Tibial artery (tissue), 4 donors: ENCODE measurements around the gene RPL10A.

ENCODE experiments used
- DNase-seq, 2 donors: peaks; one replicate each; pipeline ENCODE4 v3.0.0-alpha.2; 2019
- H3K27ac ChIP-seq, 2 donors: fragments of 200-600 bp; sonication (generic) in 1 of 2; 1 replicate in 1 of 2; 2 replicates in 1 of 2; pipeline ENCODE4 v1.5.1; 2018 to 2019; ENCODE audit warnings: mild to moderate bottlenecking in 1 of 2
- H3K27me3 ChIP-seq, 2 donors: fragments of 200-600 bp; sonication (generic) in 1 of 2; one replicate each; pipeline versions ENCODE4 v1.5.1 to v1.6.0; 2016 to 2019
- H3K36me3 ChIP-seq, 3 donors: fragments of 200-600 bp; sonication (generic) in 2 of 3; one replicate each; pipeline ENCODE4 v1.5.1; 2016 to 2019; ENCODE audit warnings: mild to moderate bottlenecking in 2 of 3
- H3K4me1 ChIP-seq, 4 donors: fragments of 200-600 bp; sonication (generic) in 2 of 4; 1 replicate in 3 of 4; 2 replicates in 1 of 4; pipeline ENCODE4 v1.5.1; 2016 to 2019
- H3K4me3 ChIP-seq, 2 donors: fragments of 200-600 bp; sonication (generic) in 1 of 2; 1 replicate in 1 of 2; 2 replicates in 1 of 2; pipeline ENCODE4 v1.5.1; 2018 to 2019; ENCODE audit warnings: mild to moderate bottlenecking in 2 of 2
- H3K9me3 ChIP-seq, 3 donors: fragments of 200-600 bp; sonication (generic) in 1 of 3; one replicate each; pipeline ENCODE4 v1.5.1; 2016 to 2019
- CTCF ChIP-seq, 2 experiments: fragments of 200-600 bp in 1 of 2; fragments of 450-650 bp in 1 of 2; IDR thresholded peaks; one replicate each; pipeline ENCODE4 v1.5.1; 2017 to 2019; ENCODE audit warnings: antibody characterized with exemption in 2 of 2, mild to moderate bottlenecking in 1 of 2, moderate library complexity in 1 of 2
- intact Hi-C: fragments of 100-400 bp; cut with DNase I; formaldehyde crosslinking; loops from one replicate; pipeline ENCODE4 v1.15.0; 2023; ENCODE audit warnings: low total_unique reads

Gene RPL10A

GRCh38 chr6:35483893-35484645 lies 15.9 kb downstream of the RPL10A start:
- Histone ChIP-seq H3K4me1 (peaks cover 0 to 47% (median 42%) of the 10 kb centered on the region in 4 donors), H3K27me3 (no peaks in the 10 kb centered on the region), H3K9me3 (no peaks in the 10 kb centered on the region), H3K36me3 (peaks cover 22 to 55% (median 41%) of the 10 kb centered on the region in 3 donors), H3K4me3 (no peak overlapping the region), H3K27ac (peak overlapping the region; percentile 92 to 100)
- no peak for DNase-seq
- intact Hi-C loops, result no loop called here
- TF ChIP-seq CTCF (IDR thresholded peaks at IDR 0.05), result no peak

- H3K9me3 ChIP-seq, result no peaks in the 10 kb centered on the region
- no peak overlapping the region for H3K4me3 ChIP-seq
- no peak for TF ChIP-seq CTCF (IDR thresholded peaks at IDR 0.05)
- H3K4me1 ChIP-seq, result peaks cover 0 to 55% (median 51%) of the 10 kb centered on the region in 4 donors
- intact Hi-C loops, result no loop called here
- DNase-seq, result no peak
- H3K27me3 ChIP-seq, result no peaks in the 10 kb centered on the region
- H3K36me3 ChIP-seq, result peaks cover 16 to 46% (median 32%) of the 10 kb centered on the region in 3 donors
- H3K27ac ChIP-seq, result peak overlapping the region; percentile 92 to 100
These were observed 16.8 kb downstream of the RPL10A start for GRCh38 chr6:35484921-35485392.

GRCh38 chr6:35485402-35485877 lies 17.2 kb downstream of the RPL10A start:
- intact Hi-C loops, result no loop called here
- no peak for TF ChIP-seq CTCF (IDR thresholded peaks at IDR 0.05)
- Histone ChIP-seq H3K36me3 (peaks cover 16 to 41% (median 29%) of the 10 kb centered on the region in 3 donors), H3K4me1 (peaks cover 0 to 59% (median 55%) of the 10 kb centered on the region in 4 donors), H3K9me3 (no peaks in the 10 kb centered on the region), H3K27ac (peak overlapping the region; percentile 92 to 100), H3K4me3 (peak overlapping the region; percentile 25 to 33), H3K27me3 (no peaks in the 10 kb centered on the region)
- DNase-seq, result no peak

GRCh38 chr6:35486005-35486925 lies 18.1 kb downstream of the RPL10A start:
- Histone ChIP-seq H3K27ac (peak overlapping the region; percentile 92 to 100), H3K9me3 (no peaks in the 10 kb centered on the region), H3K36me3 (peaks cover 16 to 34% (median 29%) of the 10 kb centered on the region in 3 donors), H3K4me3 (peak overlapping the region; percentile 25 to 33), H3K27me3 (no peaks in the 10 kb centered on the region), H3K4me1 (peaks cover 0 to 67% (median 64%) of the 10 kb centered on the region in 4 donors)
- intact Hi-C loops, result no loop called here
- TF ChIP-seq CTCF (IDR thresholded peaks at IDR 0.05), result no peak
- DNase-seq, result peak in 1 of 2 donors; percentile 79

- Histone ChIP-seq H3K9me3 (no peaks in the 10 kb centered on the region), H3K27me3 (no peaks in the 10 kb centered on the region), H3K36me3 (peaks cover 11 to 19% (median 18%) of the 10 kb centered on the region in 3 donors), H3K27ac (peak overlapping the region; percentile 92 to 100), H3K4me1 (peaks cover 0 to 84% (median 80%) of the 10 kb centered on the region in 4 donors), H3K4me3 (no peak overlapping the region)
- peak; percentile 50 to 86 for DNase-seq
- TF ChIP-seq CTCF (IDR thresholded peaks at IDR 0.05), result no peak
- intact Hi-C loops, result no loop called here
These were observed 19.7 kb downstream of the RPL10A start for GRCh38 chr6:35487658-35488516.
